Right hindlimb (tissue), 1 donor: ENCODE measurements around the gene HCK.
"Not testable (repeated sequence)": the region's sequence is repeated elsewhere in the genome, so short reads cannot be mapped to it uniquely, and the experiment has no call there.

ENCODE experiments used
- DNase-seq: peaks from one replicate; pipeline ENCODE4 v3.0.0-alpha.2; 2018

HCK gene

GRCh38 chr20:32109392-32110172, 57.5 kb downstream of the HCK start, which contains the start of gene TM9SF4:
Gene TM9SF4, plus strand, starts transcription at chr20:32109714. Its CDS starts 27 bp downstream, at chr20:32109741.
- DNase-seq, result peak; percentile 95

DNA sequence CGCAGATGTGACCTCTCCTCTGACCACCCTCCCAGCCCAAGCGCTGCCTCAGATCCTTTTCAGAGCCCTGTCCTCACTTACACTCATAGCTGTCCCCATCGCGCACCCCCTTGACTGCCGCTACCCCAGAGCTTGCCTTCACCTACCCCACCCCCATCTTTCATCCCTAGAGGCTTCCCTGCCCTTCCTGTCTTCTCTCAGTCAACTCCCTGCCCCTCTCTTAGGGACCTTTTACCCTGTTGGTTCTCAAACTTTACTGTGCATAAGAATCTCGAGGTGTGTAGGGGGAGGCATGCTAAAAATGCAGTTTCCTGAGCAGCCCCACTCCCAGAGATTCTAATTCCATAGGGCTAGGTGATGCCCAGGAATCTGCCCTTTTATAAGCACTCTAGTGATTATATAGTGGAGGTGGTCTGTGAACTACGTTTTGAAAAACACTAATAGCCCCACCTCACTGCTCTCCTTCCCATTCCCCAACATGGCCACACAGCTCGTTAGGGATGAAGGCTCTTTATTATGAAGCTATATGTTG, 58.2 kb downstream of the HCK start:
- no peak for DNase-seq

DNA sequence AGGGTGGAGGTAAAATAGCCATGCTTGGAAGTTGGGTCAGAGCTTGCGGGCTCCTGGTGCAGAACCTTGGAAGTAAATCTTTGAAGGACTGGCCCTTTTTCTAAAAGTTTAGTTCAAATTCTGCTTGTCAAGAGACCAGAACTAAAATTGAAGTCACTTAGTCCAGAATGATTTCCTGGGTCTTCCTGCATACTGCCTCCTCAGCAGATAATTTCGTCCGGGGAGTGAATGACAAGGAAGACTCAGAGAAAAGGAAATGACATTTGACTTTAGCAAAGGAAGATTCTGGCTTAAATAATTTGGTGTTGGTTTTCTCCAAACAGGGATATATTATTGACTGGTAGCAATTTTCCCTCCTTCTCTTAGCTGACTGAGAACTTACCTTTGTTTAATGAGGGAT, 58.7 kb downstream of the HCK start:
- DNase-seq, result no peak

- no peak for DNase-seq
Observed at GRCh38 chr20:32111156-32111686, 59.2 kb downstream of the HCK start.

- DNase-seq, result no peak
Observed at GRCh38 chr20:32111753-32112152, 59.7 kb downstream of the HCK start.

DNA sequence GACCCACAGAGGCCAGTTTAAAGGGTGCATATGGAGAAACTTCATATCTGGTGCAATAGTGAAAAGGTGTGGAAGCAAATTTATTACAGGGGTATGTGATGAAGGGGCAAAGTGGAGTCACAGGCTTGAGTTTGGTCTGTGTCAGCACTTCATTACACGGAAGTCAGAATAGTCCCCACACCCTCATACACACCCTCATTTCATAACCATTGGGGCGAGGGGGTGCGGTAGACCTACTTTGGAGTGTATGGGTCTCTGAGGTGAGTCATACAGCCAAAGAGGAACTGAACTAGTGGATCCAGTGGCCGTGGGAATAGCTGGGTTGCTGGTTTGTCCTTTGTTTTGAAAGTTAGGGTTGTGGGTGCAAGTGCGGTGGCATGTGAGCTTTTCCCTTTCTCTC, 60.8 kb downstream of the HCK start:
- DNase-seq, result no peak

DNA sequence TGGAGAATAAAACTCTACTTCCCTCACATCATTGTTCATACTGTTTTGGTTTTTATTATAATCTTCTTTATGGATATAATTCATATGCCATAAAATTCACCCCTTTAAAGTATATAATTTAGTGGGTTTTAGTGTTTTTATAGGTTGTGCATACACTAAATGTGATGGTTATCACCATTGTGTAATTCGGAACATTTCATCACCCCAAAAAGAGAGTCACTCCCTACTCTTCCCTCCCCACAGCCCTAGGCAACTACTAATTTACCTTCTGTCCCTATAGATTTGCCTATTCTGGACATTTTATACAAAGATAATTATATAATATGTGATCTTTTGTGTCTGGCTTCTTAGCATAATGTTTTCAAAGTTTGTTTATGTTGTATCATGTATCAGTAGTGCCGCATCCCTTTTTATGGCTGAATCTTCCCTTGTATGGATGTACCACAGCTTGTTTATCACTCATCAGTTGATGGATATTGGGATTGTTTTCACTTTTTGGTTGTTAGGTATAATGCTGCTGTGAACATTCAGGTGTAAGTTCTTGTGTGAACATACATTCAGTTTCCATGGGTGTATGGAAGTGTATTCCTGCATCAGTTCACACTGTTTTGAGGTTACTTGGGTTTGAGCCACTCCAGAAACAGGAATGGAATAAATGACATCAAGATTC, 61.7 kb downstream of the HCK start:
- no peak for DNase-seq

DNA sequence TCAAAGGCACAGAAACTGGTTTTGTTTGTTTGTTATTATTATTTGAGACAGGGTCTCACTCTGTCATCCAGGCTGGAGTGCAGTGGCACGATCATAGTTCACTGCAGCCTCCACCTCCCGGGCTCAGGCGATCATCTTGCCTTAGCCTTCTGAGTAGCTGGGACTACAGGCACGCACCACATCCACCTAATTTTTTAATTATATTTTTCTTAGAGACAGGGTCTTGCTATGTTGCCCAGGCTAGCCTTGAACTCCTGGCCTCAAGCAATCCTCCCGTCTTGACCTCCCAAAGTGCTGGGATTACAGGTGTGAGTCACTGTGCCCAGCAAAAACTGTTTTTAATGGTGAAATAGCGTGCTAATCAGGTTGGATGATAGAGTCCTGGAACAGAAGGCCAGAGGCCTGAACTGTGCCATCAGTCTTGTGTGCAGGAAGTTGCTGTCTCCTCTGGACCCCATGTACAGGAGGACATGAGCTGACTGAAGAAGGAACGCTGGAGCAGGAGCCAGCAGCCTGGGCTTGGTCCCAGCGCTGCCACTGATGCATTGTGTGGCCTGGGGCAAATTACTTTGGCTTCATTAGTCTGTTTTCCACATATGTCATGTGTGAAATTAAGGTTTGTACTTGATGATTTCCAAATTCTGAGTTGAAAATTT, 62.4 kb downstream of the HCK start:
- no peak for DNase-seq

DNA sequence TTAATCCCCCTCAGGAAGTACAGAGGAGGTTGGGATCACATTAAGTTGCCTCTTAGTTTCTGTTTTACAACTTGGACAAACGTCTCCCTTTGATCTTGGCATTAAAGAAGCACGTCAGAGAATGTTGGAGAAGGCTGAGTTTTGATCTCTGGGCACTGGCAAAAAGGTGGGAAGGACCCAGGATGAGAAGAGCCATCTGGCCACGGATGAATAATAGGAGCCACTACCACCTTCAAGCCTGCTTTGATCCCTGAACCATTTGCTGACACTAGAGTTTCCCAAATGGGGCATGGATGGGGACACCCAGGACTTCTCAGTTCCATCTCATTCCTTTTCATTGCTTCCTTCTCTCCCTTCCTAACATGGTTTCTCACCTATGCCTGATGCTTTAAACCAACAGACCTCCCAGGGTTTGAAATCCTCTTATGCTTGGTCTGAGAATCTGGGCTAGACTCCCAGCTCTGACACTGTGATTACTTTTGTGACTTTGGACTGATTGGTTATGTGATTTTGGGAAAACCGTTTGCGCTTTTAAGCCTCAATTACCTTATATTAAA, 63.2 kb downstream of the HCK start:
- DNase-seq, result no peak

DNA sequence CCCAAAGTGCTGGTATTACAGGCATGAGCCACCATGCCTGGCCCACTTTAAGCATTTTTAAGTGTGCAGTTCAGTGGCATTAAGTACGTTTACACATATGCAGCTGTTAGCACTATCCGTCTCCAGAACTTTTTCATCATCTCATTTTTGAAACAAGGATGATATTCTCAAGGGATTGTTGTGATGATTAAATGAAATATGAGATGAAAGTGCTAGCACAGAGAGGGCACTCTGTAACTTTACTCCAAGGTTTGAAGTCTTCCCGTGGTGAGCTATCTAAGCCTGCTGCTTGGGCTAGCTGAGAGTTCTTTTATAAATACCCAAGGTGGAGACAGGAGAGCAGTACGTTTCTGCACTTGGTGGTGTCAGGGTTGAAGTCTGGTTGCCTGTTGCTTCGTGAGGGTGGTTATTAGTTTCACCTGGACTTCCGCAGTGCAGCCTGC, 64.1 kb downstream of the HCK start:
- DNase-seq, result no peak

GRCh38 chr20:32116796-32117195, 64.8 kb downstream of the HCK start:
- not testable (repeated sequence) for DNase-seq

DNA sequence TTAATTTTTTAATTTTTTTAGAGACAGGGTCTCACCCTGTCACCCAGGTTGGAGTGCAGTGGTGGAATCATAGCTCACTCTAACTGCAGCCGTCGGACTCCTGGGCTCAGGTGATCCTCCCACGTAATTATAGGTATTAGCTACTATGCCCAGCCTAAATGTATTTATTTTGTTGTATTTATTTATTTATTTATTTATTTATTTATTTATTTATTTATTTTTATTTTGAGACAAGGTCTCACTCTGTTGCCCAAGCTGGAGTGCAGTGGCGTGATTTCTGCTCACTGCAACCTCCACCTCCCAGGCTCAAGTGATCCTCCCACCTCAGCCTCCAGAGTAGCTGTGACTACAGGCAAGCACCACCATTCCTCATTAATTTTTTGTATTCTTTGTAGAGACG, 66.4 kb downstream of the HCK start:
- not testable (repeated sequence) for DNase-seq

DNA sequence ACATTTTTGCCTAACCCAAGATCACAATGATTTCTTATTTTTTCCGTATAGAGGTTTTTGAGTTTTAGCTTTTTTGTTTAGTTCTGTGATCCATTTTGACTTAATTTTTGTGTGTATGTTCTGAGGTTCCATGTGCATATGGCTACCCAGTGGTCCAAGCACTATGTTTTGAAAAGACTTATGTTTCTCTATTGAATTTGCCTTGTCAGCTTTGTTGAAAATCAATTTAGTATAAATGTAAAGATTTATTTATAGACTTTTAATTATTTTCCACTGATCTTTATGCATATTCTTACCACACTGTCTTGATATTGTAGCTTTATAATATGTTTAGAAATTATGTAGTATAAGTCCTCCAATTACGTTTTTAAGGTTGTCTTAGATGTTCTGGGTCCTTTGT, 67.7 kb downstream of the HCK start:
- DNase-seq, result no peak

- not testable (repeated sequence) for DNase-seq
Observed at GRCh38 chr20:32121908-32122307, 69.9 kb downstream of the HCK start.

DNA sequence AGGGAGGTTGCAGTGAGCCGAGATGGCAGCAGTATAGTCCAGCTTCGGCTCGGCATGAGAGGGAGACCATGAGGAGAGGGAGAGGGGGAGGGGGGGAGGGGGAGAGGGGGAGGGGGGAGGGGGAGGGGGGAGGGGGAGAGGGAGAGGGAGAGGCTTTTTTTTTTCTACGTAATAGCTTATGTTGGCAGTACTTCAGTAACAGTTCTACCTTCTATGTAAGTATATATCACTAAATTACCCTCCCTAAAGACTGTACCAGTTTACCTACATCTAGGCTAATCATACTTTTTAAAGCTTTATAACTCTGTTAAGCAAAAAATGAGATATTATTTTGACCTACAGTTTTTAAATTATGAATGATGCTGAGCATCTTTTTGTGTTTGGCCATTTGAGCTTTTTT, 71.0 kb downstream of the HCK start:
- DNase-seq, result no peak

DNA sequence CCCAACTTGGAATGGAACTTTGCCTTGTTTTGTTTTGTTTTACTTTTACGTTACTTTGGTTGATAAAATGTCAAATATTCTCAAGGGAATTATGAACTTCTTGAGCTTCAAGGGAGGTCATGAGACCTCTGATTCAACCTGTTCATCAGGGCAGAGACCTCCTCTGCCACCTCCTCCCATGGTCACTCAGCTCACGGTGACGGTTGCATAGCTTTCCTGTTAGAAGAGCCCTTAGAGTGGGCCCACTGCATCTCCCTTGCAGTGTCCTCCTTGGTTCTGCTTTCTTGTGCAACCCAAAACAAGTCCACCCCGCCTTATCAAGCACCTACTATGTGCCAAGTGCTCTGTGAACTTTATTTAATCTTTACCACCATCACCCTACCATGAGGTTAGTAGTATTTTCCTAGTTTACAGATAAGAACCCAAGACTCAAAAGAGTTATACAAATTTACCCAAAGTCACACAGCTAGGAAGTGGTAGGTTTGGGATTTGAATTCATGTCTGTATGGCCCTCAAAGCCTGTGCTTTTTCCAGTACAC, 72.9 kb downstream of the HCK start:
- no peak for DNase-seq

- DNase-seq, result no peak
Observed at GRCh38 chr20:32125506-32125905, 73.5 kb downstream of the HCK start.

DNA sequence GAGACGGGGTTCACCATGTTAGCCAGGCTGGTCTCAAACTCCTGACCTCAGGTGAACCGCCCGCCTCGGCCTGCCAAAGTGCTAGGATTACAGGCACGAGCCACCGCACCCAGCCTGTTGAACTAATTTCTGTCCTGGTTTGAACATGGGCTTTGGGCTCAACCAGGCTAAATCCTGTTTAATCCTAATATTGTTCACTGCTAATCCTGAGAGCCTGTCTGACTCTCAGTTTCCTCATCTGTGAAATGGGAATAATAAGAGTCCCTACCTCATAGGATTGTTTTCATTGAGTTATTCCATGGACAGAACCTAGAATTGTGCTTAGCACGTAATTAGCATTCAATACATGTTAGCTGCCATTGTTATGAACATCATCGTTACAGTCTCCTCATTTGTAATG, 74.9 kb downstream of the HCK start:
- no peak for DNase-seq

DNA sequence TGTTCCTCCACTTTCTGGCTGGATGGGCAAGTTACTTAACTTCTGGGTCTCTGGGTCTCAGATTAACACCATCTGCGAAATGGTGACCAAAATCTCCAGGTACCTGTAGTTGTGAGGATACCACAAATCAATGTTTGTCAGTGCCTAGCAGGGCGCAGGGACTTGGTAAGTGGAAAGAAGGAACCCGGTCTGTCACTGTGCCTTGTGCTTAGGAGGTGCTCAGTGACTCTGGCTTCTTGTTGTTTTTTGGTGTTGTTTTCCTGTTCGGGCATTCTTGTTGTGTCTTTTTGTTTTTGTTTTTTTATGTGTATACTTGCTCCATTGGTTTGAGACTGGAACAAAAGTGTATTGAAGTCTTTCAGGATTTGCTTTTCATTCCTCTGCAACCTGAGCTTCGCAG, 75.3 kb downstream of the HCK start:
- DNase-seq, result no peak

DNA sequence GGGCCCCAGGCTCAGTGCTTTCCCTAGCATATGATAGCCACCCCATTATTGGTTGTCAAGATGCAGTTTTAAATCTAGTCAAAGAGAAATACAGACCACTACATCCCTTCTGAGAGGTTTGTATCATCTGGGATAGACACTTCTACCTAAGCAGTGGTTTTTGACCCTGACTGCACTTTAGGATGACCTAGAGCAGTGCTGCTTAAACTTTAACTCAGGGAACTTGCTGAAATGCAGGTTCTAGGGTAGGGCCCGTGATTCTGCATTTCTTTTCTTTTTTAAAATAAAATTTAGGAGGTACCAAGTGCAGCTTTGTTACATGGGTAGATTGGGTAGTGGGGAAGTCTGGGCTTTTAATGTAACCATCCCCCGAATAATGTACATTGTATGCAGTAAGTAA, 76.1 kb downstream of the HCK start:
- DNase-seq, result no peak

DNA sequence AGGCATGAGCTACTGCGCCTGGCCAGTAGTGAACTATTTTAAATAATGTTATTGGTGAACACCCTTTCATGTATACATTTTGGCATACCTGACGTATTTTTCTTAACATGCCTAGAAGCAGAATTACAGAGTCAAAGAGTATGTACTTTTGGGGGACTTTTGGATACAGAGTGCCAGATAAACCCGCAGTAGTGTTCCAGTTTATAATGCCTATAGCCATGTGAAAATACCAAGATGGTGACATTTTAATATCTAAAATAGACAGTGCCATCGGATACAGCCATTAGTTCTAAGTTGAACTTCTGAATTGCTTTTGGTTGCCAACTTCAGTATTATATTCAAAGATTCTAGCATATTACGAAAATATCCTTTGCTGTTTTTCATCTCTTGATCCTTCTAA, 77.8 kb downstream of the HCK start:
- DNase-seq, result no peak

- no peak for DNase-seq
Observed at GRCh38 chr20:32130352-32130751, 78.3 kb downstream of the HCK start.

DNA sequence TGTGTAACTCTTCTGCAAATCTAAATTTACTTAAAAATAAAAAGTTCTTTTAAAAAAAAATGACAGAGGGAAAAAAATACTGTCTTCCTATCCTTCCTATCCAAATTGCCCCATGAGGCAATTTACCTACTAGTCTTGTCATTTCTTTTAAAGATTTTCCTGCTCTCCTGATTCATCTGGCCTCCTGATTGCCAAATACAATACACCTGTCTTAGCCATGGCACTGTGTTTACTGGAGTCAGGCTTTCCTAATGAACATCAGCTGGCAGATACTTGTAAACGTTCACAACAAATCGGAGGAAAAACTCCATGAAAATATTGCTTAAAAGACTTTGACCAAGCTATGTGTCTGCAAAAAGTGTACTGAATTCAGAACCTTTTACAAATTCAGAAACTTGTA, 78.9 kb downstream of the HCK start:
- DNase-seq, result no peak
